HEK293 (cell line): ENCODE data around the gene PRMT2.

Experiments used
- CTCF ChIA-PET: fragments of 350-600 bp; formaldehyde crosslinking; extraction: SDS; loops from one replicate; lab custom pipeline; 2021; ENCODE audit warnings: antibody characterized with exemption; lab: Yijun Ruan, JAX
- POLR2A ChIA-PET: fragments of 300-600 bp; formaldehyde crosslinking; extraction: SDS; loops from one replicate; lab custom pipeline; 2020; ENCODE audit warnings: antibody characterized with exemption, inconsistent platforms; lab: Yijun Ruan, JAX
- H3K27ac ChIP-seq: fragments of 200-500 bp; sonication (Bioruptor generic); 2 replicates; pipeline ENCODE4 v1.5.1; 2014; ENCODE audit warnings: low read depth, low read length, control low read depth, inconsistent platforms; ENCODE audit errors: extremely low read depth
- H3K36me3 ChIP-seq, 2 experiments: fragments of 200-500 bp in 1 of 2; sonication (Bioruptor generic) in 1 of 2; 1 replicate in 1 of 2; 2 replicates in 1 of 2; pipeline ENCODE4 v1.5.1; 2014 to 2017; ENCODE audit warnings: inconsistent platforms in 2 of 2, low read length in 2 of 2; ENCODE audit not compliant: control insufficient read depth in 2 of 2, insufficient read depth in 1 of 2
- H3K4me1 ChIP-seq: fragments of 200-500 bp; sonication (Bioruptor generic); 2 replicates; pipeline ENCODE4 v1.5.1; 2014; ENCODE audit warnings: mild to moderate bottlenecking, low read length, inconsistent platforms; ENCODE audit not compliant: control insufficient read depth, insufficient read depth
- H3K4me3 ChIP-seq: 2 replicates; pipeline ENCODE4 v1.5.1; 2011; ENCODE audit warnings: low read depth, mild to moderate bottlenecking, control low read depth, low read length, moderate library complexity
- H3K9me3 ChIP-seq: fragments of 200-500 bp; sonication (Bioruptor generic); 2 replicates; pipeline ENCODE4 v1.5.1; 2014; ENCODE audit warnings: low read depth, low read length, inconsistent platforms; ENCODE audit not compliant: control insufficient read depth, insufficient read depth
- HOXD13 ChIP-seq: sonication (generic); formaldehyde crosslinking; IDR thresholded peaks from 2 replicates; pipeline ENCODE4 v1.8.0; 2022; ENCODE audit warnings: missing genetic modification reagents, borderline replicate concordance
- IKZF3 ChIP-seq: fragments of 450-650 bp; IDR thresholded peaks from 2 replicates; pipeline ENCODE4 v1.5.0; 2018; ENCODE audit warnings: missing biosample characterization, mild to moderate bottlenecking, missing genetic modification characterization, moderate library complexity
- KLF1 ChIP-seq: fragments of 450-650 bp; formaldehyde crosslinking; IDR thresholded peaks from 2 replicates; pipeline ENCODE4 v1.5.1; 2016; ENCODE audit warnings: missing biosample characterization, missing genetic modification characterization
- KLF10 ChIP-seq: fragments of 450-650 bp; IDR thresholded peaks from 2 replicates; pipeline ENCODE4 v1.5.1; 2018; ENCODE audit warnings: missing biosample characterization, mild to moderate bottlenecking, missing genetic modification characterization
- PATZ1 ChIP-seq: fragments of 450-650 bp; formaldehyde crosslinking; IDR thresholded peaks from 2 replicates; pipeline ENCODE4 v1.5.1; 2016; ENCODE audit warnings: missing biosample characterization, missing genetic modification characterization
- ZNF174 ChIP-seq: fragments of 450-650 bp; formaldehyde crosslinking; IDR thresholded peaks from 2 replicates; pipeline ENCODE4 v1.5.0; 2017; ENCODE audit warnings: missing biosample characterization, mild to moderate bottlenecking, missing genetic modification characterization
- ZNF23 ChIP-seq: fragments of 450-650 bp; formaldehyde crosslinking; IDR thresholded peaks from 2 replicates; pipeline ENCODE4 v1.5.1; 2016; ENCODE audit warnings: missing biosample characterization, missing genetic modification characterization, borderline replicate concordance
- ZNF335 ChIP-seq: fragments of 450-650 bp; formaldehyde crosslinking; conservative IDR thresholded peaks from 2 replicates; pipeline ENCODE4 v1.5.1; 2016; ENCODE audit warnings: missing biosample characterization, missing genetic modification characterization
- ZNF518A ChIP-seq: fragments of 450-650 bp; formaldehyde crosslinking; conservative IDR thresholded peaks from 2 replicates; pipeline ENCODE4 v1.5.1; 2016; ENCODE audit warnings: low read depth, missing biosample characterization, missing genetic modification characterization
- ZNF626 ChIP-seq: fragments of 450-650 bp; sonication (Bioruptor Pico); formaldehyde crosslinking; IDR thresholded peaks from 2 replicates; pipeline ENCODE4 v1.5.1; 2018; ENCODE audit warnings: missing biosample characterization, missing genetic modification characterization, inconsistent platforms
- ZNF658 ChIP-seq: fragments of 450-650 bp; formaldehyde crosslinking; IDR thresholded peaks from 2 replicates; pipeline ENCODE4; 2016; ENCODE audit warnings: missing biosample characterization, missing genetic modification characterization
- ZNF830 ChIP-seq: fragments of 450-650 bp; IDR thresholded peaks from 2 replicates; pipeline ENCODE4 v1.5.0; 2018; ENCODE audit warnings: missing biosample characterization, missing genetic modification characterization, low read depth, mild to moderate bottlenecking, moderate library complexity
- ZSCAN23 ChIP-seq: fragments of 450-650 bp; formaldehyde crosslinking; IDR thresholded peaks from 2 replicates; pipeline ENCODE4 v1.5.1; 2016; ENCODE audit warnings: missing biosample characterization, missing genetic modification characterization
- TF ChIP-seq, protein P1 (sequence below): IDR thresholded peaks from 2 replicates; pipeline ENCODE4 v1.6.1; 2011; ENCODE audit warnings: mild to moderate bottlenecking, low read depth, low read length, borderline replicate concordance
- TF ChIP-seq, protein P2 (sequence below): fragments of 450-650 bp; formaldehyde crosslinking; IDR thresholded peaks from 2 replicates; pipeline ENCODE4 v1.5.1; 2016; ENCODE audit warnings: missing biosample characterization, missing genetic modification characterization, low read depth
- TF ChIP-seq, protein P3 (sequence below): fragments of 450-650 bp; formaldehyde crosslinking; IDR thresholded peaks from 2 replicates; pipeline ENCODE4 v1.5.1; 2017; ENCODE audit warnings: missing biosample characterization, missing genetic modification characterization
- TF ChIP-seq, protein P4 (sequence below): fragments of 450-650 bp; formaldehyde crosslinking; IDR thresholded peaks from 2 replicates; pipeline ENCODE4 v1.5.1; 2017; ENCODE audit warnings: missing biosample characterization, missing genetic modification characterization
- TF ChIP-seq, protein P5 (sequence below): fragments of 450-650 bp; formaldehyde crosslinking; IDR thresholded peaks from 2 replicates; pipeline ENCODE4 v1.5.1; 2016; ENCODE audit warnings: missing biosample characterization, missing genetic modification characterization, borderline replicate concordance

The PRMT2 gene

GRCh38 chr21:46634966-46635323, 529 bp upstream of the PRMT2 start:
- ChIA-PET POLR2A (interaction anchor here (0.7 to 2.1 kb wide), 16 partner anchors 8 to 315 kb away, joined by 3 to 14 read pairs (median 5); partner anchors contain the start of gene DIP2A), CTCF (interaction anchor here (0.7 kb wide), 1 partner anchor 83 kb away, joined by 3 read pairs; no protein-coding TSS in a partner anchor)
- H3K4me3 ChIP-seq: peak overlapping the region; percentile 38
- no peaks in the 10 kb centered on the region for H3K9me3 ChIP-seq
- peaks cover 15% of the 10 kb centered on the region; the same call in 1 of the 2 replicates for H3K4me1 ChIP-seq
- H3K36me3 ChIP-seq: peaks cover 0 to 5% of the 10 kb centered on the region in 2 experiments; a peak in 2 of 3 replicates
- peak overlapping the region; percentile 85 for H3K27ac ChIP-seq
- TF ChIP-seq, protein P1, sequence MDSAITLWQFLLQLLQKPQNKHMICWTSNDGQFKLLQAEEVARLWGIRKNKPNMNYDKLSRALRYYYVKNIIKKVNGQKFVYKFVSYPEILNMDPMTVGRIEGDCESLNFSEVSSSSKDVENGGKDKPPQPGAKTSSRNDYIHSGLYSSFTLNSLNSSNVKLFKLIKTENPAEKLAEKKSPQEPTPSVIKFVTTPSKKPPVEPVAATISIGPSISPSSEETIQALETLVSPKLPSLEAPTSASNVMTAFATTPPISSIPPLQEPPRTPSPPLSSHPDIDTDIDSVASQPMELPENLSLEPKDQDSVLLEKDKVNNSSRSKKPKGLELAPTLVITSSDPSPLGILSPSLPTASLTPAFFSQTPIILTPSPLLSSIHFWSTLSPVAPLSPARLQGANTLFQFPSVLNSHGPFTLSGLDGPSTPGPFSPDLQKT: no peak
- TF ChIP-seq ZNF830 (tag by site-specific recombination) (no peak), KLF10 (tag by site-specific recombination) (no peak), ZNF658 (tag by site-specific recombination) (no peak), ZNF335 (tag by site-specific recombination) (no peak), ZNF626 (tag by site-specific recombination) (no peak), KLF1 (tag by site-specific recombination) (no peak), ZNF518A (0 out of 2 replicates have a peak, but pooled peaks have one; percentile 43), ZNF174 (tag by site-specific recombination) (no peak), ZSCAN23 (tag by site-specific recombination) (peak; percentile 10; the same call in 1 of the 2 replicates), ZNF23 (tag by site-specific recombination) (no peak), IKZF3 (tag by site-specific recombination) (peak; percentile 43; the same call in 1 of the 2 replicates), PATZ1 (peak; percentile 88), HOXD13 (CRISPR knock-in tag) (no peak)
- TF ChIP-seq, protein P2, sequence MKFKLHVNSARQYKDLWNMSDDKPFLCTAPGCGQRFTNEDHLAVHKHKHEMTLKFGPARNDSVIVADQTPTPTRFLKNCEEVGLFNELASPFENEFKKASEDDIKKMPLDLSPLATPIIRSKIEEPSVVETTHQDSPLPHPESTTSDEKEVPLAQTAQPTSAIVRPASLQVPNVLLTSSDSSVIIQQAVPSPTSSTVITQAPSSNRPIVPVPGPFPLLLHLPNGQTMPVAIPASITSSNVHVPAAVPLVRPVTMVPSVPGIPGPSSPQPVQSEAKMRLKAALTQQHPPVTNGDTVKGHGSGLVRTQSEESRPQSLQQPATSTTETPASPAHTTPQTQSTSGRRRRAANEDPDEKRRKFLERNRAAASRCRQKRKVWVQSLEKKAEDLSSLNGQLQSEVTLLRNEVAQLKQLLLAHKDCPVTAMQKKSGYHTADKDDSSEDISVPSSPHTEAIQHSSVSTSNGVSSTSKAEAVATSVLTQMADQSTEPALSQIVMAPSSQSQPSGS: peak; percentile 53
- TF ChIP-seq, protein P3, sequence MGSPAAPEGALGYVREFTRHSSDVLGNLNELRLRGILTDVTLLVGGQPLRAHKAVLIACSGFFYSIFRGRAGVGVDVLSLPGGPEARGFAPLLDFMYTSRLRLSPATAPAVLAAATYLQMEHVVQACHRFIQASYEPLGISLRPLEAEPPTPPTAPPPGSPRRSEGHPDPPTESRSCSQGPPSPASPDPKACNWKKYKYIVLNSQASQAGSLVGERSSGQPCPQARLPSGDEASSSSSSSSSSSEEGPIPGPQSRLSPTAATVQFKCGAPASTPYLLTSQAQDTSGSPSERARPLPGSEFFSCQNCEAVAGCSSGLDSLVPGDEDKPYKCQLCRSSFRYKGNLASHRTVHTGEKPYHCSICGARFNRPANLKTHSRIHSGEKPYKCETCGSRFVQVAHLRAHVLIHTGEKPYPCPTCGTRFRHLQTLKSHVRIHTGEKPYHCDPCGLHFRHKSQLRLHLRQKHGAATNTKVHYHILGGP (tag by site-specific recombination): no peak
- TF ChIP-seq, protein P4, sequence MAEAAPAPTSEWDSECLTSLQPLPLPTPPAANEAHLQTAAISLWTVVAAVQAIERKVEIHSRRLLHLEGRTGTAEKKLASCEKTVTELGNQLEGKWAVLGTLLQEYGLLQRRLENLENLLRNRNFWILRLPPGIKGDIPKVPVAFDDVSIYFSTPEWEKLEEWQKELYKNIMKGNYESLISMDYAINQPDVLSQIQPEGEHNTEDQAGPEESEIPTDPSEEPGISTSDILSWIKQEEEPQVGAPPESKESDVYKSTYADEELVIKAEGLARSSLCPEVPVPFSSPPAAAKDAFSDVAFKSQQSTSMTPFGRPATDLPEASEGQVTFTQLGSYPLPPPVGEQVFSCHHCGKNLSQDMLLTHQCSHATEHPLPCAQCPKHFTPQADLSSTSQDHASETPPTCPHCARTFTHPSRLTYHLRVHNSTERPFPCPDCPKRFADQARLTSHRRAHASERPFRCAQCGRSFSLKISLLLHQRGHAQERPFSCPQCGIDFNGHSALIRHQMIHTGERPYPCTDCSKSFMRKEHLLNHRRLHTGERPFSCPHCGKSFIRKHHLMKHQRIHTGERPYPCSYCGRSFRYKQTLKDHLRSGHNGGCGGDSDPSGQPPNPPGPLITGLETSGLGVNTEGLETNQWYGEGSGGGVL (tag by site-specific recombination): no peak
- TF ChIP-seq, protein P5, sequence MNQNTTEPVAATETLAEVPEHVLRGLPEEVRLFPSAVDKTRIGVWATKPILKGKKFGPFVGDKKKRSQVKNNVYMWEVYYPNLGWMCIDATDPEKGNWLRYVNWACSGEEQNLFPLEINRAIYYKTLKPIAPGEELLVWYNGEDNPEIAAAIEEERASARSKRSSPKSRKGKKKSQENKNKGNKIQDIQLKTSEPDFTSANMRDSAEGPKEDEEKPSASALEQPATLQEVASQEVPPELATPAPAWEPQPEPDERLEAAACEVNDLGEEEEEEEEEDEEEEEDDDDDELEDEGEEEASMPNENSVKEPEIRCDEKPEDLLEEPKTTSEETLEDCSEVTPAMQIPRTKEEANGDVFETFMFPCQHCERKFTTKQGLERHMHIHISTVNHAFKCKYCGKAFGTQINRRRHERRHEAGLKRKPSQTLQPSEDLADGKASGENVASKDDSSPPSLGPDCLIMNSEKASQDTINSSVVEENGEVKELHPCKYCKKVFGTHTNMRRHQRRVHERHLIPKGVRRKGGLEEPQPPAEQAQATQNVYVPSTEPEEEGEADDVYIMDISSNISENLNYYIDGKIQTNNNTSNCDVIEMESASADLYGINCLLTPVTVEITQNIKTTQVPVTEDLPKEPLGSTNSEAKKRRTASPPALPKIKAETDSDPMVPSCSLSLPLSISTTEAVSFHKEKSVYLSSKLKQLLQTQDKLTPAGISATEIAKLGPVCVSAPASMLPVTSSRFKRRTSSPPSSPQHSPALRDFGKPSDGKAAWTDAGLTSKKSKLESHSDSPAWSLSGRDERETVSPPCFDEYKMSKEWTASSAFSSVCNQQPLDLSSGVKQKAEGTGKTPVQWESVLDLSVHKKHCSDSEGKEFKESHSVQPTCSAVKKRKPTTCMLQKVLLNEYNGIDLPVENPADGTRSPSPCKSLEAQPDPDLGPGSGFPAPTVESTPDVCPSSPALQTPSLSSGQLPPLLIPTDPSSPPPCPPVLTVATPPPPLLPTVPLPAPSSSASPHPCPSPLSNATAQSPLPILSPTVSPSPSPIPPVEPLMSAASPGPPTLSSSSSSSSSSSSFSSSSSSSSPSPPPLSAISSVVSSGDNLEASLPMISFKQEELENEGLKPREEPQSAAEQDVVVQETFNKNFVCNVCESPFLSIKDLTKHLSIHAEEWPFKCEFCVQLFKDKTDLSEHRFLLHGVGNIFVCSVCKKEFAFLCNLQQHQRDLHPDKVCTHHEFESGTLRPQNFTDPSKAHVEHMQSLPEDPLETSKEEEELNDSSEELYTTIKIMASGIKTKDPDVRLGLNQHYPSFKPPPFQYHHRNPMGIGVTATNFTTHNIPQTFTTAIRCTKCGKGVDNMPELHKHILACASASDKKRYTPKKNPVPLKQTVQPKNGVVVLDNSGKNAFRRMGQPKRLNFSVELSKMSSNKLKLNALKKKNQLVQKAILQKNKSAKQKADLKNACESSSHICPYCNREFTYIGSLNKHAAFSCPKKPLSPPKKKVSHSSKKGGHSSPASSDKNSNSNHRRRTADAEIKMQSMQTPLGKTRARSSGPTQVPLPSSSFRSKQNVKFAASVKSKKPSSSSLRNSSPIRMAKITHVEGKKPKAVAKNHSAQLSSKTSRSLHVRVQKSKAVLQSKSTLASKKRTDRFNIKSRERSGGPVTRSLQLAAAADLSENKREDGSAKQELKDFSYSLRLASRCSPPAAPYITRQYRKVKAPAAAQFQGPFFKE (tag by site-specific recombination): no peak
